Activated CD4-positive, CD25-positive, alpha-beta regulatory T cell (primary cell): ENCODE measurements around the gene HOXA1.

ENCODE experiments used
- DNase-seq, 4 experiments: peaks; one replicate each; lab custom pipeline; 2025; lab: John Stamatoyannopoulos, UW

Gene HOXA1

DNA sequence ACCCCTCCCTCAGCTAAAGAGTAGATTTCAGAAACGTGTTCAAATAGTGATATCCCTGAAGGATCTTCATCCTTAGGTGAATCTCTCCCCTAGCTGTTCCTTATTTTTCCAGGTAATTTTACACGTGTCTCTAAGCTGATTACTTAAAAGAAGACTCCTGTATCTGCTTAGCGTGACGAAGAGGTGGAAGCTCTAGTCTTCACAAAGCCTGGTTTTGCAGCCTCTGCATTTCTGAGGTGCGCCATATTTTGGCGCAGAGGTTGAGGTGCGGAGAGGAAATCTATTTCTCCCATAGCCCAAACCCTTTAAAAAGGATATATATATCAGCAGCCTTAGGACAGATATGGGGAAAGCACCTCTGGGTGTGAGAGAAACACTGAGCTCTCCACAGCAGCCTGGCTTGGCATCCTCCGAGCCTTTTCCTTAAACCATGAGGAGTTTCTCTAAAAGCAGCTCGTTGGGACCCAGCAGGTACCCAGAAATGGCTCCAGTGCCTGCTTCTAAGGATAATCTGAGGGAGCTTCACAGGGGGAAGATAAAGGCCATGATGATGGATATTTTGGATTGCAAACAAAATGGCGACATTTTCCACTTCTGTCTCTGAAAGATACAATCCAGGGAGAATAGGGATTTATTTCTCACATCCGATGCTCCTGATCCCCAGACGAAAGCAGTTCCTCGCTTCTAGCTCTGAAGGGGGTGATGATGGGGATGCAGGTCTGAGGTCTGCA lies 9.7 kb upstream of the HOXA1 start:
- DNase-seq = no peak

DNA sequence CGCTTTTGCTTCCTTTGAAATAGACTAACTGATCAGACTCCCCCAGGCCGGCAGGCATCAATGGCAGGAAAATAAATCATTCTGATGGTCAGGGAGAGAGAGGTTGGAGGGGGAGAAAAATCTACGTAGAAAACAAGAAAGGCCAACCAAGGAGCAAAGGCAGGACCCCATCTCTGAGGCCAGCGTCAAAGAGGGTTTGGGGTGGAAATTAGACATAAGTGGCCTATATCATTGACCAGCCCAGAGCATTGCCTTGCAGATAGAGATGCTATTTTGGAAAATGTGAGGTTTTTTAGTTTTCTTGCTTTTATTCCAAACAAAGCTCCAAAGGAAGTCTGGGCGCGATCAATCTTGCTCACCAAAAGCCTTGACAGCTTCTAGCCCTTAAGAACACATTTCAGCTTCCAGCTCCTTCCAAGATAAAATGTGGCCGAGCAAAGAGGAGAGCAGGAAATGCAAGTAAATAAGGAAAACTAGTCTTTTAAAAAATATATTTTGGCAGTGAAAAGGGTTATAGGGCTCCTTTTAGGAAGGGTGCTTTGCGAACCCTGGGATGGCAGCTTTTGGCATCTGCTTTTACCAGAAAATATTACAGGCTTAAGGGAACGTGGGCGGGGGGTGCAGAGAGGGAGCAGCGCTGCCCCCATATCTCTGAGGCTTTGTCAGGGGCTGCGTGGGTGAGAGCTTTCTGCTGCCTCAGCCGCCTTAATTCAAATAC lies 8.7 kb upstream of the HOXA1 start:
- no peak for DNase-seq

DNA sequence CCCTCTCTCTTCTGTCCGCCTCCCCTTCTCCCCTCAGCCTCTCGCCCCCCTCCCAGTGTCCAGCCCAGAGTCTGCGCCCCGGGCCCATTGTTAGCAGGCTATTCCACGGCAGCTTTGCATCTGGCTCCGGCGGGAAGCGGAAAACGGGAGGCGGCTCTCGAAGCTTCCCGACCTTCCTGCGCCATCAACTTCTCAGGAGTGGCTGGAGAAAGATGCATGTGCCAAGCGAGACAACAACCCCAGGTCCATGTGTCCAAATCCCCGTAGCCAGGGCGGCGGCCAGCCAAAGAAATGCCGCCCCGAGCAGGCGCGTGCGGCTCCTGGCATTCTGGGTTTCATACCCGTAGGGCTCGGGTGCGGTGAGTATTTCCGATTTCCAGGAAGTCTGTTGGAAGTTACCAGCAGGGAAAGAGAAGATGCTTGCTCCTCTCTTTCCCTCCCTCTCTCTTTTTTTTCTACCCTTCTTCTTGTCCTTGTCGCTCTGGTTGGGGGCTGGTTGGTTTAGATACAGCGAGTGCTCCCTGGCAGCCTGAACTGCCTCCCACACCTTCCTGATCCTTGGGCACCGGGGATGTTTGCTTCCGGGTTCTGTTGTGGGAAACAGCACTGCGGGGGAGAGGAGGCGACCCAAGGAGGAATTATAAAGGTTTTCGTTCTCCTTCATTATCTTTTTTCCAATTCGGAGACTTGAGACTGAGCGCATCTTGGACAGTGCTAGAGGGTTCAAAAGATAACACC lies 7.9 kb upstream of the HOXA1 start:
- no peak for DNase-seq

DNA sequence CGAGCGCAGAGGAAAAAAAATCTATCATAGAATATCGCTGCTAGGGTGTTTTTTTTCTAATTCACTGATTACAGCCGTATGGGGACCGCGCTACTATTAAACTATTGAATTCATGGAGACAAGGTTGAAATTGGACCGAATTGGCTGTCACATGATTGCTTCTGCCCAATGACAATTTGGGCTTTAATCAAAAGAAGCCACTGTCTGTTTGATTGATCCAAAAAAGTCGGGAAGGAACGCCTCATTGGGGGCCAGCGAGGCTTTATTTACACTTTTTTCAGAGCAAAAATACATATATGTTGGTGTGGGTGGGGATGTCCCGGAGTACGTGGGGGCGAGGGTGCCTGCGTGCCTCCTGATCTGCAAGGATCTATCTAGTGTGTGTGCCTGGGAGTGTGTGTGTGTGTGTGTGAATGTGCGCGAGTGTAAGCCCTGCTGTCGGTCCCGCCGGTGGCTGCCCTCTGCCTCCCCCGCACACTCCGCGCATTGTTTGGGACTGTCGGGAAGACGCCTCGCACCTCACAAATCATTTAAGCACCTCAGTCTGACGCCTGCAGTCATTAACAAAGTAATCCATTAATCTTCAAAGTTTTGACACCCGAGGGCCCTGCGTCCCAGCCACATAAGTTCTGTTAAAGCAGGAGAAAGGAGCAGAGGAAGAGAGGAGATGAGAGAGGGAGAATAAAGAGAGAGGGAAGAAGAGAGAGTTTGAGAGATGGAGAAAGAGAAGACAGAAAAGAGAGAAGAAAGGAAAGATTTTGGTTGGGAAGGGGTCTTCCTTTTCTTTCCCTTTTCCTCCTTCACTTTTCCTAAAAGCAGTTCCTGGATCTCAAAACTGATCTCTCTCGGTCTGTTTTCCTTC lies 7.0 kb upstream of the HOXA1 start, which contains the start of gene HOXA2:
Gene HOXA2 (minus strand): TSS at position 103 of the 862 bp plus-strand sequence. CDS start 183 bp downstream, outside the sequence.
- no peak for DNase-seq

DNA sequence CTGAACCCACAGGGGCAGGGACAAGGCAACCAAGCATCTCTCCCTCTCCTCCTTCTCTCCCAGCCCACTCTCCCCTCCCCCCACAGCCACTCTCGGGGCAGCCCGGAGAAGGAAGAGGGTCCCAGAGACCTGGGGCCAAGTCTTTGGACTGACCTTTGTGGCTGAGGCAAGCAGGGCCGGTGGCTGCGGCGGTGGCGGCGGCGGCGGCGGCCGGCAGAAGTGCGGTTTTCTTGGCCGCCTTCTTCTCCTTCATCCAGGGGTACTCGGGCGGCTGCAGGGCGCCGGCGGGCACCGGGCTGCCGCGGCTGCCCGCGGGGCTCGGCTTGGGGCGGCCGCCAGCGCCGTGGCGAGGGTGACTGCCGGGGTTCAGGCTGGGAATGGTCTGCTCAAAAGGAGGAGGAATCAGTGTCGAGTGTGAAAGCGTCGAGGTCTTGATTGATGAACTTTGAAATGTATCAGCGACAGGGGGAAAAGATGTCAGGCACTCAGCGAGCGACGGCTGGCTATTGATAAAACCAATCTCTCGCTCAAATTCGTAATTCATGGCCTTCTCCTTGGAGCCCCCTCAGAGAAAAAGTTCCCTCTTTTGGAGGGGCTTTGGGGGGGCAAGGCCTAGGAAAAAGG lies 6.3 kb upstream of the HOXA1 start:
- DNase-seq = no peak

DNA sequence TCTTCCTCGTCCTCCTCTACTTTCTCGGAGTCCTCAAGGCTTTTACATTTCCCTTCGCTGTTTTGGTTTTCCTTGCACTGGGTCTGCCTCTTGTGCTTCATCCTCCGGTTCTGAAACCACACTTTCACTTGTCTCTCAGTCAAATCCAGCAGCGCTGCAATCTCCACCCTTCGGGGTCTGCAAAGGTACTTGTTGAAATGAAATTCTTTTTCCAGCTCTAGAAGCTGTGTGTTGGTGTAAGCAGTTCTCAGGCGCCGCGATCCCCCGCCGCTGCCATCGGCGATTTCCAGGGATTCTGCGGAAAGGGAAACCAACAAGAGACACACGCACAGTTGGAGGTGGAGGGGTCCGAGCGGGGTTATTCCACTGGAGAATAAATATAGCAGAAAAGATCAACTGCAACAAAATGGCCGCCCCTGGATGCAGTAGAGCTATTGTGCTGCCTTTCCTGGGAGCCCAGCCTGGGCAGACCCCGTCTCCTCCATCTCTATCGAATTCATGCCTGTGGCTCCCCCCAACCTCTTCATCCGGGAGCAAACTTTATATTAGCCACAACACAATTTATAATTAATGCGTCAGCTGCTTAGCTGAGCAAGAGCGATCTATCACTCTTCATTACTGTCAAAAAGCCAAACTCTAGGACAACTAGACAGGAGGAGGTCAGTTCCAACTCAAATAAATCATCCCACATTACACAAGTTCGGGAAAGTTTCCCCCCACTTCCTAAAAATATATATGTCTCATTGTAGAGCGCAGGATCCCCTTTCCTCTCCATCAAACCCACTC lies 5.6 kb upstream of the HOXA1 start:
- no peak for DNase-seq

DNA sequence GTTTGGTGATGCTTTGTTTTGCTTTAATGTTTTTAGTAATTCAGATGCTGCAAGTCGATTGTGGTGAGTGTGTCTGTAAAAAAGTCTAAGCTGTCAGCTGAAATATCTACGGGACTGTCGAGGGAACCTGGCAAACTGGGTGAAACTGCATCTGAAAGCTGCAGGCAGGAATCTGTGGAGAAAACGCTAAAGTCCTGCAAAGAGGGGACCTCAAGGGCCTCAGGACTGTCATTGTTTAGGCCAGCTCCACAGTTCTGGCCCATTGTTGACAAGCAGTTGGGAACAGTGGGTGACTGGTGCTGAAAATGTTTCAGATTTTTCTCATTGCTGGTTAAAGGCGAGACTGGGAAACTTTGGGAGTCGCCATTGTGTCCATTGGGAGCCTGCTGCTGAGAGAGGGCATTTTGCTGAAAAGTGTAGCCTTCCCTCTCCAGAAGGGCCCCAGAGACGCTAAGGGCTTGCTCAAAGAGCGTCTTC lies 4.9 kb upstream of the HOXA1 start:
- no peak for DNase-seq

DNA sequence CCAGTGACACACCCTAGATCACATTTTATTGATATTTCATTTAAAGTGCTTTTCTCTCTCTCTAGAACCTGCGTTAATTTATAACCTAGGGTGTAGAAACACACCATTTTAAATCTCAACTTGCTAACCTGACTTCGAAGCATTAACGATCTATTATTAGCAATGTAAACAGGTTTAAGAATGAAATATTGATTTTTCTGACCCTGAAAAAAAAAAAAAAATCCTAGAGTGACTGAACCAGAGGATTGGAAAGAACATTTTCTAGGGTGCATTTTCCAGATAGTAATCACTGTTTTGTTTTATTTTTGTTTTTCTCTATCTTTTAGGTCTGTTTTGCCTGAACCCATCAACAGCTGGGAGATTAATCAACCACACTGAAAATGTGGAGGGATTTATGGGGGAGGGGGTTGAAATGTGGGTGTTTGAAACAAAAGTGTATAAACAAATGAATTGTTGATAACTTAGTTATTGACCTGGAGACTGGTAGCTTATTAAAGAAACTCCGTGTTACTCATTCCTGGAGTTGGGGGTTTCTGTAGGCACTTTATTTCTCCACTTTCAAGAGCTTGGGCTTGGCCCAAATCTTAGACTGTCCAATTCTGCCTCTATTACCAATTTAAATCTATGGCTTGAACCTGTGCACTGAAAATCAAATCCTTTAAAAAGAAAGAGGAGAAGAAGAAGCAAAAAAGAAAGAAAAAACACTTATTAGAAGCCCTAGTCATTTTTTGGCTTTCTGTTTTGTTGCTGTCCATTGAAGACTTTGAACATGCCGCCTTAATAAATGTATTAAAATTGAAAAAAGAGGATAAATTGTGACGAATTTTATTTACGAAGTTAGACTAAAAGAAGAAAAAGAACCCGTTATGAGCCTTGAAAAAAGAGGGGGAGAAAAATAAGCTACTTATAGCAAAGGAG lies 3.9 kb upstream of the HOXA1 start:
- DNase-seq = no peak

DNA sequence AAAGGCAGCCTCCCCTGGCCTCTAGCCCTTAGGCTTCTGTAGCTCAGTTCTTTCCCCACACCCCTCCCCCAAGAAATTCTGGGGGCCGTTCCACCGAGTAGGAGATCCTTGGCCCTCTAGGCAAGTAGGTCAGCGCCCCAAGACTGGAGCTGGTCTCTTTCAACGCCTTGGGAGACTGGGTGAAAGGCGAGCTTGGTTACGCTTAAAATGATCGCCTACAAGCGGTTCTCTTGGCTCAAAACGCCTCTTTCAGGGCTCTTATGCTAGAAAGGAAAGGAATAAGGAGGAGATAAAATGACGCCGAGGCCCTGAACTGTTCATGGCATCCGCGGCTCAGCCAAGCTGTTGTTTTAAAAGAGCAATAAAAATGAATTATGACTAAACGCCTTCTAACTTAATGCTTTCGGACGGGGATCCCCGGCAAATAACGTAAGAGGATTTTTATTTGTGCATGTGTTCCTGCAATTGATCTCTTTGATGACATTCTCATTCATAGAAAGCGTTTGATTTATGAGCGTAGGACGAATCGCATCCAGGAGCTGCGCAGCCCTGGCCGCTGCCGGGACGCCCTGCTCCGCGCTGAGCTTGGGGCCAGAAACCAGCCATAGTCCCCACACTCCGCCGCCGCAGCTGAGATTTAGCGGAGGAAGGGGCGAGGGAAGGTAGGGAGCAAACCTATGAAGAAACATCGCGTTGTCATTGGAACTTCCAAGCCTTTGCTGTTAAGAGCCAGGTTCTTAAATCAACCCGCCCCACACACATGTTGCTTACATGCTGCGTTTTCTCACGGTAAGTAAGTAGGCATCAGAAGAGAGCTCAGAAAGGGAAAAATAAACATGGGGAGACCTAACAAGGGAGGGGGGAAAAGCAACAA lies 3.0 kb upstream of the HOXA1 start:
- no peak for DNase-seq

DNA sequence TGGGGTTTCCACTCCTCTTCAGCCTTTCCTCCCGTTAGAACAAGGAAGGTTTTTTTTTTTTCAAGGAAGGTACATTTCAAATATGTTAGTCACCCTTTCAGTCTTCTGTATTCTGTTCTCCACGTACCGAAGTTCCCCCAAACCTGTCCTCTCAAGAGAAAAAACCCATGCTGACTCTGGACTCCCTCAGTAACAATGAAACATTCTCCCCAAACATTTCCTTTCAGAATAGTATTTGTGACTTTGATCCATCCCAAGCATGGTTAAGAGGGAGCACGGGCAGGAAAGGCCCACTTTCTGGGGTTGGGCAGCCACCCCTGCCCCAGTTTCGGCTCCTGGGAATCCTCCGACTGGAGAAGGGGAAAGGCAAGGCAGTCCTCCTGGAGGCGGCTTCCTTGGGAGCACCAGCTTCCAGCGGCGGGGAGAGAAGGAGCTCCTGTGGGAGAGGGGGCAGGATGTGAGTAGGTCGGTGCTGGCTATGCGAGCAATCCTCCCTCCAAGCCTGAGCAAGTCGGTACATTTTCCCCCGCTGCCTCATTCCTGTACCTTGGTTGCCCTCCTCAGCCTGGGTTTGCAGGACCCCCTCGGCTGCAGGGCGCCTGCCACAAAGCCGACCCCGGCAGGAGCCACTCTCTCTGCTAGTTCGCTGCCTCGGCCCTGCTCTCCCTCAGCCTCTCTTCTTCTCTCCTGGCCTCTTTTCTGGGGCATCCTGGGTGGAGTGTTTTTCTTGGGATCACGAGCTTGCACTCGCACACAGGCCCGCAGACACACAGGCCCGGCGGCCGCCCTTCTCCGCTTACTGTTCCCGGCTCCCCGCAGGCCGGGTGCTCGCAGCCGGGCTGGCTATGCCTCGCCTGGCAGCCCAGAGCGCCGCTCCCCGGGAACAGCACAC lies 2.1 kb upstream of the HOXA1 start:
- DNase-seq = no peak

DNA sequence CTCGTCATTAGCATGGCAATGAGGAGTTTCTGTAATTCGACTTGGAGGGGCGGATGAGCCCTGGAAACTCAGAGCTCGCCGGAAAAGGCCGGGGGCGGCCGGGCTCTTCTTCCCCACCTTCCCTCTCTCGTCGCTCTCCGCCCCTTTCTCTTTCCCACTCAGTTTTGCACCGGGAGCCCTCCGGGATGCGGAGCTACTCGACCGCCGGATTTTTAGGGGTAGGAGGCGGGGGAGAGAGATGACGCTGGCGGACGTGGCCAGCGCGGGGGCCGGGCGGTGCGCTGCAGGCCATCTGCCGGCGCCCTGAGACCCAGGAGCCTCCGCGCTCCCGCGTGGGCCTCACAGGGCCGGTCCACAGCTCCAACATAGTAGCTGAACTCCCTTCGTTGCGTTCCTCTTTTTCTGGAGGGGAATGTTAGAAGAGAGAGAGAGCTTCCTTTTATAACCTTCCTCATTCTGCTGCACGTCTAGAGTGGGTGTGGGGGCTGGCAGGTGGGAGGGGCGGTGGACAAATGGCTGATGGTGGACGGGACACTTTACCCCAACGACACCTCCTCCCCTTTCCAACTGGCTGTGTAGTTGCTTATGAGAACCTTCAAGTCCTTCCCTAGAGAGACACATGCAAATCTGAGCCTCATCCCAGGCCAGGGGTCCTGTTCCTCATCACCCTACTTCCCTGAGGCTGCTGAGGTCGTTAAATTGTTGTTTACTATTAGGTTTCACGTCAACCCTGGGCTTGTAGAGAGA lies 1.1 kb upstream of the HOXA1 start:
- no peak for DNase-seq

DNA sequence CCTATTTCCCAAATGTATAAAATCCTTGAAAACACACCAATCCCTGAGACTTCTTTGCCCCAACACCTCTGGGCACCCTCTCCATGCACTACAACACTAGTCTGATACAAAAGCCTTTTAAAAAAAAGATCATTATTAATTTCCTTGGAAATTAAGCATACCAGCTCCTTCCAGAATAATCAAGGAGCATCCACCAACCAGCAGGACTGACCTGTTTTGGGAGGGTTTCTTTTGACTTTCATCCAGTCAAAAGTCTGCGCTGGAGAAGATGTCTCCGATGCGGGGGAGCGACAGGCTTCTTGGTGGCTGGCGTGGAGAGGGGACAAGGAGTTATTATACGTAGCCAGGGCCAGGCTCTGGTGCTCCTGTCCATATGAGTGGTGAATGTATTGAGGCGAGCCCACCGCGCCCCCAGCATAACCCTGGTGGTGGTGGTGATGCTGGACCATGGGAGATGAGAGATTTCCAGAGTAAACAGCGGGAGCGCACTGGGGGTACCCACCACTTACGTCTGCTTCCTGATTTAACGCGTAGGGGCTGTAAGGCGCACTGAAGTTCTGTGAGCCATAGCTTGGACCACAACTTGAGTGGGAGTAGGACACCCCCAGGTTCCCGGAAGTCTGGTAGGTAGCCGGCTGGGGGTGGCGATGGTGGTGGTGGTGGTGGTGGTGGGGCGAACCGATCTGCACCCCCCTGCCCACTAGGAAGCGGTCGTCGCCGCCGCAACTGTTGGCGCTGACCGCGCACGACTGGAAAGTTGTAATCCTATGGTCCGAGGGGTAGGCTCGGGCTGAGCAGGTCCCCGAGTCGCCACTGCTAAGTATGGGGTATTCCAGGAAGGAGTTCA lies 527 bp downstream of the HOXA1 start:
- no peak for DNase-seq

DNA sequence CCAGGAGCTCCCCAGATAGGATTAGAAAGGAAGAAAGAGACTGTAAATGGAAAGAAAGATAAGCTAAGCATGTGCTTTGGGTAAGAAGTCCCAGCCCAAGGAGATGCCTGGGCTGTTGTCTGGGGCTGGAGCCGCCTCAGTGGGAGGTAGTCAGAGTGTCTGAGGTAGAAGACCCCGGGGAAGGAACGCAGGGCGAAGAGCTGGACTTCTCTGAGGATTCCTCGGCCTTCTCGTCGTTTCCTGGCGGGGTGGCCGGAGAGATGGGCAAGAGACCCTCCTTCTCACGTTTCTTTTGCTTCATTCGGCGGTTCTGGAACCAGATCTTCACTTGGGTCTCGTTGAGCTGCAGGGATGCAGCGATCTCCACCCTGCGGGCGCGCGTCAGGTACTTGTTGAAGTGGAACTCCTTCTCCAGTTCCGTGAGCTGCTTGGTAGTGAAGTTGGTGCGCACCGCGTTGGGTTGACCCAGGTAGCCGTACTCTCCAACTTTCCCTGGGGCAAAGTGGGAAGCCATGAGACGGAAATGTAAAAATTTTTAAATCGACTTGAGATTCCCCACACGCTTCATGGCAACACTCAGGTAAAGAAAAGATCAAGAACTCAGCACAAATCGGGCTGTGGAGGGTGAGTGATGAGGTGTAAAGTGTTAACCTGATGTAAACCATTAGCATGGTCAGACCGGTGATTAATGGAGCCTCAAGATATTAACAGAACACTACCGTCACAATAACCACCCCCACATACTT lies 1.3 kb downstream of the HOXA1 start:
- no peak for DNase-seq

DNA sequence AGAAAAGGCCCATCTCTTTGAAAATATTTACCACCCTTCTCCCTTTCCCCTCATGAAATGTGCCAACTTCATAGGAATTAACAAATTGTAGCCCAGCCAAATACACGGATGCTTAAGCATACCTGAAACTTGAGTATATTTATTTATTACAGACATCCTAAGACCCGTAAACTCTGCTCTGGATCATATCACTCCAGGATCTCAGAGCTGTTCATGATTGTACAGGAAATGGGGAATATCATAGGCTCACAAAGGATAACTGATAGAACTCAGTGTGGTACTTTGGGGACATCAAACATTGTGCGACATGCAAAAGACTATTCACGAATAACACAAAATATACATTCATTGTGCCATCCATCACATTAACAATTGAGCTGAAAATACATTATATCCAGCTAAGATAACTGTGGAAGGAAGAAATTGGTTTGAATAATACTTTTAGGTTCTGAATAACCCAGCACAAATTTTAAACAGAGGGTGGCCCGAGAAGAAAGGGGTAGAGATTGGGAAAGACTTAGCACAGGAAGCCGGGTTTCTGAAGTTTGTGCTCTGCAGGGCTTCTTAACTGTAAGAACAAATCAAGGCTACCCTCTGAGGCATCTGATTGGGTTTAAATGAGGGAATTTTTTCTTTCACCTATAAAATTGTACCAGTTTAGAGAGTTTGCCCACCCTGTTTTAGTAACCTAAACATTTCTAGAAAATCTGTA lies 2.5 kb downstream of the HOXA1 start:
- DNase-seq = no peak

DNA sequence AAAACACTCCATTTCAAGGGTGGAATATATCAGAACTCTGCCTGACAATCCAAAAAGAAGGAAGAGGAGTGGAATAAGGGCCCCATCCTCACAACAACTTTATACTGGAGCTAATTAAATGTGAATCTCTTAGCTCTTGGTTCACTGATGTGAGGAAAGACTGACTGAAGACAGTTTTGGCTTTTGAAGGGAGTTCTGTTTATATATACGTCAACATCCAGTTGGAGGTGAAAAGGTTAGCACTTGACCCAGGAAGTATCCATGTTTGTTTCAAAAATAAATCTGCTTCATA lies 3.0 kb downstream of the HOXA1 start:
- DNase-seq = no peak
